A673 (cell line): Measurements from ENCODE around the gene BRI3BP.

Experiments used
- EZH2 ChIP-seq: fragments of 200-600 bp; sonication (generic); IDR thresholded peaks from 2 replicates; pipeline ENCODE4 v1.6.1; 2017; ENCODE audit warnings: borderline replicate concordance, low read depth, mild to moderate bottlenecking, mixed read lengths, antibody characterized with exemption, low read length; ENCODE audit not compliant: poor library complexity, severe bottlenecking
- TF ChIP-seq, protein P1 (sequence below): fragments of 300-800, 200-600 bp; sonication (generic); conservative IDR thresholded peaks from 2 replicates; pipeline ENCODE4 v1.5.1; 2017; ENCODE audit warnings: low read depth, mild to moderate bottlenecking, antibody characterized with exemption, low read length, moderate library complexity, mixed read lengths

DNA sequence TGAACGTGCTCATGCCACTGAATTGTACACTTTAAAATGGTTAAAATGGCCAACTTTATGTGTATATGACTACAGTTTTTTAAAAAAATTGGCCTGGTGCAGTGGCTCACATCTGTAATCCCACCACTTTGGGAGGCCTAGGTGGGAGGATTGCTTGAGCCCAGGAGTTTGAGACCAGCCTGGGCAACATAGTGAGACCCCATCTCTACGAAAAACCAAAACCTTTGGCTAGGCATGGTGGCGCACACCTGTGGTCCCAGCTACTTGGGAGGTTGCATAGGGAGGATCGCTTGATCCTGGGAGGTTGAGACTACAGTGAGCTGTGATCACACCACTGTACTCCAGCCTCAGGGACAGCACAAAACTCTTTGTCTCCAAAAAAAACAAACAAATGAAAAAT lies 5.3 kb downstream of the BRI3BP start:
- TF ChIP-seq, protein P1, sequence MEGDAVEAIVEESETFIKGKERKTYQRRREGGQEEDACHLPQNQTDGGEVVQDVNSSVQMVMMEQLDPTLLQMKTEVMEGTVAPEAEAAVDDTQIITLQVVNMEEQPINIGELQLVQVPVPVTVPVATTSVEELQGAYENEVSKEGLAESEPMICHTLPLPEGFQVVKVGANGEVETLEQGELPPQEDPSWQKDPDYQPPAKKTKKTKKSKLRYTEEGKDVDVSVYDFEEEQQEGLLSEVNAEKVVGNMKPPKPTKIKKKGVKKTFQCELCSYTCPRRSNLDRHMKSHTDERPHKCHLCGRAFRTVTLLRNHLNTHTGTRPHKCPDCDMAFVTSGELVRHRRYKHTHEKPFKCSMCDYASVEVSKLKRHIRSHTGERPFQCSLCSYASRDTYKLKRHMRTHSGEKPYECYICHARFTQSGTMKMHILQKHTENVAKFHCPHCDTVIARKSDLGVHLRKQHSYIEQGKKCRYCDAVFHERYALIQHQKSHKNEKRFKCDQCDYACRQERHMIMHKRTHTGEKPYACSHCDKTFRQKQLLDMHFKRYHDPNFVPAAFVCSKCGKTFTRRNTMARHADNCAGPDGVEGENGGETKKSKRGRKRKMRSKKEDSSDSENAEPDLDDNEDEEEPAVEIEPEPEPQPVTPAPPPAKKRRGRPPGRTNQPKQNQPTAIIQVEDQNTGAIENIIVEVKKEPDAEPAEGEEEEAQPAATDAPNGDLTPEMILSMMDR = no peak
- no peak for TF ChIP-seq EZH2
